HEK293 (cell line): ENCODE measurements around the gene TOP3A.

ENCODE experiments used
- CTCF ChIA-PET: fragments of 350-600 bp; formaldehyde crosslinking; extraction: SDS; loops from one replicate; lab custom pipeline; 2021; ENCODE audit warnings: antibody characterized with exemption; lab: Yijun Ruan, JAX
- POLR2A ChIA-PET: fragments of 300-600 bp; formaldehyde crosslinking; extraction: SDS; loops from one replicate; lab custom pipeline; 2020; ENCODE audit warnings: antibody characterized with exemption, inconsistent platforms; lab: Yijun Ruan, JAX
- H3K27ac ChIP-seq: fragments of 200-500 bp; sonication (Bioruptor generic); 2 replicates; pipeline ENCODE4 v1.5.1; 2014; ENCODE audit warnings: low read depth, low read length, control low read depth, inconsistent platforms; ENCODE audit errors: extremely low read depth
- H3K36me3 ChIP-seq, 2 experiments: fragments of 200-500 bp in 1 of 2; sonication (Bioruptor generic) in 1 of 2; 1 replicate in 1 of 2; 2 replicates in 1 of 2; pipeline ENCODE4 v1.5.1; 2014 to 2017; ENCODE audit warnings: inconsistent platforms in 2 of 2, low read length in 2 of 2; ENCODE audit not compliant: control insufficient read depth in 2 of 2, insufficient read depth in 1 of 2
- H3K4me1 ChIP-seq: fragments of 200-500 bp; sonication (Bioruptor generic); 2 replicates; pipeline ENCODE4 v1.5.1; 2014; ENCODE audit warnings: mild to moderate bottlenecking, low read length, inconsistent platforms; ENCODE audit not compliant: control insufficient read depth, insufficient read depth
- H3K4me3 ChIP-seq: 2 replicates; pipeline ENCODE4 v1.5.1; 2011; ENCODE audit warnings: low read depth, mild to moderate bottlenecking, control low read depth, low read length, moderate library complexity
- H3K9me3 ChIP-seq: fragments of 200-500 bp; sonication (Bioruptor generic); 2 replicates; pipeline ENCODE4 v1.5.1; 2014; ENCODE audit warnings: low read depth, low read length, inconsistent platforms; ENCODE audit not compliant: control insufficient read depth, insufficient read depth
- EGR2 ChIP-seq: fragments of 450-650 bp; formaldehyde crosslinking; IDR thresholded peaks from 2 replicates; pipeline ENCODE4 v1.5.1; 2016; ENCODE audit warnings: low read depth, missing biosample characterization, missing genetic modification characterization
- HOXA7 ChIP-seq: sonication (generic); formaldehyde crosslinking; IDR thresholded peaks from 2 replicates; pipeline ENCODE4 v1.8.1; 2022; ENCODE audit warnings: missing genetic modification reagents, borderline replicate concordance
- KLF17 ChIP-seq: fragments of 450-650 bp; formaldehyde crosslinking; IDR thresholded peaks from 2 replicates; pipeline ENCODE4 v1.5.1; 2016; ENCODE audit warnings: missing biosample characterization, missing genetic modification characterization
- OSR2 ChIP-seq: fragments of 450-650 bp; formaldehyde crosslinking; IDR thresholded peaks from 2 replicates; pipeline ENCODE4 v1.5.1; 2016; ENCODE audit warnings: missing biosample characterization, missing genetic modification characterization
- SCRT2 ChIP-seq: fragments of 450-650 bp; formaldehyde crosslinking; IDR thresholded peaks from 2 replicates; pipeline ENCODE4 v1.5.1; 2016; ENCODE audit warnings: missing biosample characterization, missing genetic modification characterization
- SETDB1 ChIP-seq: IDR thresholded peaks from one replicate; pipeline ENCODE4 v1.6.1; 2017; ENCODE audit warnings: mild to moderate bottlenecking, low read length, moderate library complexity, mixed read lengths; ENCODE audit not compliant: insufficient read length
- ZBTB11 ChIP-seq: fragments of 450-650 bp; formaldehyde crosslinking; conservative IDR thresholded peaks from 2 replicates; pipeline ENCODE4 v1.5.1; 2016; ENCODE audit warnings: low read depth, missing biosample characterization, missing genetic modification characterization
- ZBTB20 ChIP-seq: fragments of 450-650 bp; formaldehyde crosslinking; IDR thresholded peaks from 2 replicates; pipeline ENCODE4 v1.5.1; 2016; ENCODE audit warnings: missing biosample characterization, missing genetic modification characterization
- ZBTB49 ChIP-seq: fragments of 450-650 bp; formaldehyde crosslinking; IDR thresholded peaks from 2 replicates; pipeline ENCODE4 v1.5.1; 2016; ENCODE audit warnings: missing biosample characterization, missing genetic modification characterization, low read depth
- ZFHX2 ChIP-seq: fragments of 450-650 bp; formaldehyde crosslinking; conservative IDR thresholded peaks from 2 replicates; pipeline ENCODE4 v1.5.1; 2016; ENCODE audit warnings: missing biosample characterization, missing genetic modification characterization
- ZNF132 ChIP-seq: fragments of 450-650 bp; formaldehyde crosslinking; IDR thresholded peaks from 2 replicates; pipeline ENCODE4 v1.5.1; 2017; ENCODE audit warnings: missing biosample characterization, missing genetic modification characterization, borderline replicate concordance
- ZNF16 ChIP-seq: fragments of 450-650 bp; formaldehyde crosslinking; IDR thresholded peaks from 2 replicates; pipeline ENCODE4 v1.5.1; 2016; ENCODE audit warnings: low read depth, missing biosample characterization, missing genetic modification characterization
- ZNF169 ChIP-seq: fragments of 450-650 bp; formaldehyde crosslinking; IDR thresholded peaks from 2 replicates; pipeline ENCODE4 v1.5.1; 2016; ENCODE audit warnings: missing biosample characterization, missing genetic modification characterization
- ZNF175 ChIP-seq: fragments of 450-650 bp; formaldehyde crosslinking; IDR thresholded peaks from 2 replicates; pipeline ENCODE4 v1.5.1; 2016; ENCODE audit warnings: missing biosample characterization, missing genetic modification characterization
- ZNF214 ChIP-seq: fragments of 450-650 bp; formaldehyde crosslinking; IDR thresholded peaks from 2 replicates; pipeline ENCODE4 v1.5.1; 2017; ENCODE audit warnings: missing biosample characterization, mild to moderate bottlenecking, missing genetic modification characterization, borderline replicate concordance
- ZNF280D ChIP-seq: fragments of 450-650 bp; formaldehyde crosslinking; IDR thresholded peaks from 2 replicates; pipeline ENCODE4 v1.5.1; 2016; ENCODE audit warnings: missing biosample characterization, missing genetic modification characterization
- ZNF398 ChIP-seq: fragments of 450-650 bp; formaldehyde crosslinking; IDR thresholded peaks from 2 replicates; pipeline ENCODE4 v1.5.1; 2017; ENCODE audit warnings: missing biosample characterization, missing genetic modification characterization
- ZNF404 ChIP-seq: fragments of 450-650 bp; formaldehyde crosslinking; IDR thresholded peaks from 2 replicates; pipeline ENCODE4 v1.5.1; 2017; ENCODE audit warnings: missing biosample characterization, missing genetic modification characterization
- ZNF48 ChIP-seq: fragments of 450-650 bp; formaldehyde crosslinking; IDR thresholded peaks from 2 replicates; pipeline ENCODE4 v1.5.1; 2016; ENCODE audit warnings: missing biosample characterization, missing genetic modification characterization
- ZNF792 ChIP-seq: fragments of 450-650 bp; formaldehyde crosslinking; IDR thresholded peaks from 2 replicates; pipeline ENCODE4 v1.5.1; 2016; ENCODE audit warnings: missing biosample characterization, missing genetic modification characterization
- ZNF837 ChIP-seq: fragments of 450-650 bp; formaldehyde crosslinking; IDR thresholded peaks from 2 replicates; pipeline ENCODE4 v1.5.1; 2016; ENCODE audit warnings: missing biosample characterization, missing genetic modification characterization
- ZNF843 ChIP-seq: fragments of 450-650 bp; formaldehyde crosslinking; IDR thresholded peaks from 2 replicates; pipeline ENCODE4 v1.5.1; 2016; ENCODE audit warnings: missing biosample characterization, missing genetic modification characterization
- TF ChIP-seq, protein P1 (sequence below): fragments of 450-650 bp; formaldehyde crosslinking; IDR thresholded peaks from 2 replicates; pipeline ENCODE4; 2016; ENCODE audit warnings: missing biosample characterization, missing genetic modification characterization

TOP3A gene

DNA sequence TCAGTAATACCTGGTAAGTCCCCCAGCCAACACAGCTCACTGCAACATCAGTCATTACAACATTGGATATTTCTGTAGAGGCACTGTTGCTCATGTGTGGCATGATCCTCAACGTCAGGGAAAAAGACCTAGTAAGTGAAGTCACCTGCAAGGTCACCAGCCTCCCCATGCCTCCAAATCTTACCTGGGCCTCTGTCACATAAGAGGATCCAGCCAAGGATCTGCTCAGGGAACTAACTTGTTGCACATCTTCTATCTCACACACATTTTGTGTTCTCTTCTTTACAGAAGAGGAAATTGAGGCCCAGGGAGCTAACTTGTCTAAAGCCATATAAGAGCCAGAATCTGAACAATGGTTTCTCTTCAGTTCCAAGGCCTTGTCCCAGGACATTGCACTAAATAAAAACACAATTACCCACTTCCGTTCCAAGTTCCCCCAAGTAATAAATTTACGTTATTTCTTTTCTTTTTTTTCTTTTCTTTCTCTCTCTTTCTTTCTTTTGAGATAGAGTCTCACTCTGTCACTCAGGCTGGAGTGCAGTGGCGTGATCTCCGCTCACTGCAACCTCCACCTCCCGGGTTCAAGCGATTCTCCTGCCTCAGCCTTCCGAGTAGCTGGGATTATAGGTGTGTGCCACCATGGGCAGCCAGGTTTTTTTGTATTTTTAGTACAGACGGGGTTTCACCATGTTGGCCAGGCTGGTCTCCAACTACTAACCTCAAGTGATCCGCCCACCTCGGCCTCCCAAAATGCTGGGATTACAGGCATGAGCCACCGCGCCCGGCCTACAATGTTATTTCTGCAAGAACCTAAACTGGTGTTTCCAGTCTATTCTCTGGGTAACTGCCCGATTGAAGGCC is 47.3 kb upstream of the TOP3A start:
- peak overlapping the region; percentile 90 for H3K4me3 ChIP-seq
- ChIA-PET CTCF (interaction anchor here (0.9 to 1.1 kb wide), 2 partner anchors 9 to 41 kb away, joined by 6 read pairs; no protein-coding TSS in a partner anchor), POLR2A (interaction anchor here (0.6 to 1.6 kb wide), 9 partner anchors 11 to 52 kb away, joined by 3 to 7 read pairs (median 3); partner anchors contain the start of gene TOP3A)
- no peaks in the 10 kb centered on the region for H3K4me1 ChIP-seq
- H3K36me3 ChIP-seq = peaks cover 25 to 26% of the 10 kb centered on the region in 2 experiments; a peak in 2 of 3 replicates
- no peaks in the 10 kb centered on the region for H3K9me3 ChIP-seq
- H3K27ac ChIP-seq = peak overlapping the region; percentile 80; the same call in 1 of the 2 replicates
- TF ChIP-seq ZNF837 (tag by site-specific recombination) = no peak; the same call in 1 of the 2 replicates
- TF ChIP-seq ZNF404 (tag by site-specific recombination) = no peak
- peak; percentile 58; the same call in 1 of the 2 replicates for TF ChIP-seq ZFHX2 (tag by site-specific recombination)
- no peak for TF ChIP-seq ZNF175
- 0 out of 2 replicates have a peak, but pooled peaks have one; percentile 19 for TF ChIP-seq ZBTB11 (tag by site-specific recombination)
- no peak for TF ChIP-seq ZNF280D (tag by site-specific recombination)
- 0 out of 2 replicates have a peak, but pooled peaks have one; percentile 31 for TF ChIP-seq EGR2
- TF ChIP-seq HOXA7 (CRISPR knock-in tag) = no peak
- no peak for TF ChIP-seq ZNF398 (tag by site-specific recombination)
- no peak for TF ChIP-seq ZNF16 (tag by site-specific recombination)
- no peak for TF ChIP-seq ZNF169 (tag by site-specific recombination)
- no peak for TF ChIP-seq ZNF48
- no peak for TF ChIP-seq SETDB1
- no peak for TF ChIP-seq KLF17 (tag by site-specific recombination)
- peak; percentile 20; the same call in 1 of the 2 replicates for TF ChIP-seq ZBTB20 (tag by site-specific recombination)
- TF ChIP-seq OSR2 = no peak
- TF ChIP-seq ZBTB49 (tag by site-specific recombination) = no peak
- TF ChIP-seq ZNF132 = no peak
- TF ChIP-seq ZNF843 (tag by site-specific recombination) = no peak
- no peak for TF ChIP-seq ZNF214 (tag by site-specific recombination)
- TF ChIP-seq SCRT2 (tag by site-specific recombination) = peak; percentile 89
- TF ChIP-seq, protein P1, sequence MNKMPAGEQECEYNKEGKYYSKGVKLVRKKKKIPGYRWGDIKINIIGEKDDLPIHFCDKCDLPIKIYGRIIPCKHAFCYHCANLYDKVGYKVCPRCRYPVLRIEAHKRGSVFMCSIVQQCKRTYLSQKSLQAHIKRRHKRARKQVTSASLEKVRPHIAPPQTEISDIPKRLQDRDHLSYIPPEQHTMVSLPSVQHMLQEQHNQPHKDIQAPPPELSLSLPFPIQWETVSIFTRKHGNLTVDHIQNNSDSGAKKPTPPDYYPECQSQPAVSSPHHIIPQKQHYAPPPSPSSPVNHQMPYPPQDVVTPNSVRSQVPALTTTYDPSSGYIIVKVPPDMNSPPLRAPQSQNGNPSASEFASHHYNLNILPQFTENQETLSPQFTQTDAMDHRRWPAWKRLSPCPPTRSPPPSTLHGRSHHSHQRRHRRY (tag by site-specific recombination) = no peak
- TF ChIP-seq ZNF792 (tag by site-specific recombination) = no peak
